Measurements from ENCODE around the gene INO80D.
"Not testable (repeated sequence)": the region's sequence is repeated elsewhere in the genome, so short reads cannot be mapped to it uniquely, and the experiment has no call there.

- not testable (repeated sequence) for TF ChIP-seq POLR2A, POLR2AphosphoS5, CTCF (IDR thresholded peaks at IDR 0.05)
Measured at GRCh38 chr2:205976934-205977659, 108.9 kb downstream of the INO80D start.

All from breast epithelium (tissue), 3 donors.